ENCODE measurements around the gene PARP6.

Gene PARP6

DNA sequence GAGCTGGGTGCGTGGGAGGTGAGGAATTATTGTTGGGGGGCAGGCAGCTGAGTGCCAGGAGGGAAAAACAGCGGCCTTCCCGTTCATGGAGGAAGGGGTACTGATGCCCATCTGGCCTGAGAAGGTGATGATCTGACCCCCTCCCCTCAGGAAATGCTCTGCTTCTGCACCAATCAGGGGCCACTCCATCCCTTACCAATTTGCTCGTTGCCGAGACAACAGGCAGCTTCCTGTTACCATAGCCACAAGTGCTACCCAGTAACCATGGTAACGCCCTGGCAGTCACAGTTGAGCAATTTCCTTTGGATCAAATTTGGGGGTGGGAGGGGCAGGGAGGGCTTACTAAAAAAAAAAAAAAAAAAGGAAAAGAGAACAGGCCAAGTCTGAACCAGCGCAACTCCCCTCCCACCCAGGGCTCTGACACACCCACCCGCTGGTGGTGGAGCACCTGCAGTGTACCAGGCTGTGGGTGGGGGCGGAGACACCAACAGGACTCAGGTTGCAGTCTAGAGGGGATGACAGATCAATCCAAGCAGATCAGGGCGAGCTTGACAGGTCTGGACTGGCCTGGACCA lies 33.9 kb upstream of the PARP6 start:
- H3K9me3 ChIP-seq (ENCODE audit: control insufficient read depth, low read length) = no peaks in the 10 kb centered on the region
- peak; percentile 21 to 49 (median 29) for DNase-seq
- no peaks in the 10 kb centered on the region for H3K27me3 ChIP-seq (replicated peaks; ENCODE audit: control insufficient read depth, insufficient read depth, low read length, poor library complexity, severe bottlenecking)

DNA sequence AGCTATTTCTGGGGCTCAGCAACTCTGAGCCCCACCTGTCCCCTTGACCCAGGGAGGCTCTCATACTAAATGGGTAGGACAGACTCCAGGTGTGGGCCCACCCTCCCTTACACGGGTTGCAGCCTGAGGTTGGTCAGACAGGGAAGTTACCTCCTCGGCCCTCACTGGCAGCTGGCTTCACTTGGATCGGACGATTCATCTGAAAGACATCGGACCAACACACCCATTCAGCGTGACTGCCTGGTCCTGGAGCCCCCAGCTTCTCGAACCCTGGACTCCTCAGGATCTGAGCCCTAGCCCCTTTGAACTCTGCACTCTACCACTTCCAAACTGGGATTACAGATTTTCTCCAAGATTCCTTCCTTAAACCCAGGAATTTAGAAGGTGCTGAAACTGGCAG lies 32.2 kb upstream of the PARP6 start:
- no peak for DNase-seq
- H3K36me3 ChIP-seq (ENCODE audit: control insufficient read depth, insufficient read depth, low read length) = no peaks in the 10 kb centered on the region
- no peaks in the 10 kb centered on the region for H3K27me3 ChIP-seq (replicated peaks; ENCODE audit: control insufficient read depth, insufficient read depth, low read length, poor library complexity, severe bottlenecking)
- H3K4me3 ChIP-seq (ENCODE audit: insufficient read depth, low read depth, low read length, poor library complexity, severe bottlenecking) = no peak overlapping the region
- no peak overlapping the region for H3K27ac ChIP-seq (ENCODE audit: insufficient read depth, low read length, poor library complexity, severe bottlenecking)
- H3K9me3 ChIP-seq (ENCODE audit: control insufficient read depth, low read length) = no peaks in the 10 kb centered on the region
- H3K4me1 ChIP-seq (ENCODE audit: control insufficient read depth, insufficient read depth, low read length, poor library complexity, severe bottlenecking) = peaks cover 2% of the 10 kb centered on the region

More for the DNA sequence above, 33.9 kb upstream of the PARP6 start:
- Histone ChIP-seq H3K4me3 (ENCODE audit: insufficient read depth, low read depth, low read length, poor library complexity, severe bottlenecking) (no peak overlapping the region), H3K4me1 (ENCODE audit: control insufficient read depth, insufficient read depth, low read length, poor library complexity, severe bottlenecking) (peaks cover 2% of the 10 kb centered on the region), H3K36me3 (ENCODE audit: control insufficient read depth, insufficient read depth, low read length) (no peaks in the 10 kb centered on the region), H3K27ac (ENCODE audit: insufficient read depth, low read length, poor library complexity, severe bottlenecking) (no peak overlapping the region)

GRCh38 chr15:72302955-72303354 lies 30.6 kb upstream of the PARP6 start:
- Histone ChIP-seq H3K9me3 (ENCODE audit: control insufficient read depth, low read length) (no peaks in the 10 kb centered on the region), H3K27ac (ENCODE audit: insufficient read depth, low read length, poor library complexity, severe bottlenecking) (no peak overlapping the region), H3K27me3 (replicated peaks; ENCODE audit: control insufficient read depth, insufficient read depth, low read length, poor library complexity, severe bottlenecking) (no peaks in the 10 kb centered on the region), H3K4me3 (ENCODE audit: insufficient read depth, low read depth, low read length, poor library complexity, severe bottlenecking) (no peak overlapping the region), H3K36me3 (ENCODE audit: control insufficient read depth, insufficient read depth, low read length) (no peaks in the 10 kb centered on the region), H3K4me1 (ENCODE audit: control insufficient read depth, insufficient read depth, low read length, poor library complexity, severe bottlenecking) (peaks cover 2% of the 10 kb centered on the region)
- no peak for DNase-seq

DNA sequence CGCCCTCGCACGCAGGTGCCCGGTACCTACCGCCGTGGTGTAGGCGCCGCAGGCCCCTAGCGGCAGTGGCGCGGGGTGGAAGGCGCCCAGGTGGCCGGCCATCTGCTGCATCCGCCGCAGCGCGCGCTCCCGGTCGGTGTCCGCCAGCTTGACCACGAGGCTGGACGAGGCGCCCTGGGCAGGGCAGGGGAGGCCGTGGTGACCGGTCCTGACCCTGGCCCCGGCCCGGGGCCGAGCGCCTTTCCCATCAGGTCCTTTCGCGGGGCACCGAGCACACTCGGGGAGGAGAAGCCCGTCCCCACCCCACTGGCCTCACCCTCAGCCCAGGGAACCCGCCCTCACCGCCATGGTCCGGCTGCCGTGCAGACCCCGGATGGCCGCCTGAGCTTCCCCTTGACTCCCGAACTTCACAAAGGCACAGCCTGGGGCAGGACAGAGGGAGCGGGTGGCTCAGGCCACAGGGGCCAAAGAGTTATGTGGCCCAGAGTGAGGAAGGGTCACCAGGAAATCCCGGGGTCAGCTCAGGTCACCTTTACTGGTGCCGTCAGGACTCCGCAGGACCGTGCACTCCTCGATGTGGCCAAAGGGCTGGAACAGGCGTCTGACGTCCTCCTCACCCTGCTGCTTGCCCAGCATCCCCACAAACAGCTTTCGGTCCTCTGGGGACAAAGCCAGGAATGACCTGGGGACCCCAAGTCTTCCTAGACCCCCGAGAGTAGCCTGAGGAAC lies 17.4 kb upstream of the PARP6 start:
- Histone ChIP-seq H3K36me3 (ENCODE audit: control insufficient read depth, insufficient read depth, low read length) (no peaks in the 10 kb centered on the region), H3K27me3 (replicated peaks; ENCODE audit: control insufficient read depth, insufficient read depth, low read length, poor library complexity, severe bottlenecking) (no peaks in the 10 kb centered on the region), H3K9me3 (ENCODE audit: control insufficient read depth, low read length) (no peaks in the 10 kb centered on the region), H3K4me3 (ENCODE audit: insufficient read depth, low read depth, low read length, poor library complexity, severe bottlenecking) (no peak overlapping the region), H3K4me1 (ENCODE audit: control insufficient read depth, insufficient read depth, low read length, poor library complexity, severe bottlenecking) (no peaks in the 10 kb centered on the region), H3K27ac (ENCODE audit: insufficient read depth, low read length, poor library complexity, severe bottlenecking) (no peak overlapping the region)
- no peak for DNase-seq

DNA sequence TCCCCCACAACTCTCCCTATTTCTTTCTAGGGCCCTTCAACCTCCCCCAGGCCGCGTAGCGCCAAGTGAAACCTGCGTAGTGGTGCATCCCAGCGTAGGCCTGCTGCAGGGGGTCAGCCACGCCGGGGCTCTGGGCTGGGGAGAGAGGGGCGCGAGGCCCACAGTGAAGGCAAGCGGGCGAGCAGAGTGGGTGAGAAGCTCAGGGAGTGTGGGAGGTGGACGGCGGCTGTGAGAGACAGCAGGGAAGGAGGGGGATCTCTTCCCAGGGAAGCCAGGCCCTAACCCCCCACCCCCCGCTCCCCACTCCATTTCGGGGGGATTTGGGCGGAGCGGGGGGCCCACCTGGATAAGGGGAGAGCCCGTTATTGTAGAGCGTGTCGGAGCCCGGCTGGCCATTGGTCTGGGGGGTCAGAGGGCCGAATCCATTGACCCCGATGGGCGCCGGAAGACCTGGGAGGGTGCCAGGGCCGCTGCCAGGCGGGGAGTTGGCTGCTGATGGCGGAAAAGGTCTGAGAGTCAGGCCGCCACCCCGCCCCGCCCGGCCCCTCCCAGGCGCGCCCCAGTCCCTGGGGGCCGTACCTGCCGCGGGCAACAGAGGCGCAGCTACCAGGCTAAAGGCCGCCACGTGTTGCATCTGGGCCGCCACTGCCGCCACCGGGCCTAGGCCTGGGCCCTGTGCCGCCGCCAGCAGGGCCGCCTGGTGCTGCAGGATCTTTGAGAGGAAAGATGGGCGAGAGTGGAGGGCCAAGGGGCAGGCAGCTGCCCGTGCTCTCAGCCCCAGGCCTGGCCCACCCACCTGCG lies 16.6 kb upstream of the PARP6 start:
- Histone ChIP-seq H3K27me3 (replicated peaks; ENCODE audit: control insufficient read depth, insufficient read depth, low read length, poor library complexity, severe bottlenecking) (no peaks in the 10 kb centered on the region), H3K27ac (ENCODE audit: insufficient read depth, low read length, poor library complexity, severe bottlenecking) (no peak overlapping the region), H3K9me3 (ENCODE audit: control insufficient read depth, low read length) (no peaks in the 10 kb centered on the region), H3K36me3 (ENCODE audit: control insufficient read depth, insufficient read depth, low read length) (no peaks in the 10 kb centered on the region), H3K4me3 (ENCODE audit: insufficient read depth, low read depth, low read length, poor library complexity, severe bottlenecking) (no peak overlapping the region), H3K4me1 (ENCODE audit: control insufficient read depth, insufficient read depth, low read length, poor library complexity, severe bottlenecking) (no peaks in the 10 kb centered on the region)
- no peak for DNase-seq

DNA sequence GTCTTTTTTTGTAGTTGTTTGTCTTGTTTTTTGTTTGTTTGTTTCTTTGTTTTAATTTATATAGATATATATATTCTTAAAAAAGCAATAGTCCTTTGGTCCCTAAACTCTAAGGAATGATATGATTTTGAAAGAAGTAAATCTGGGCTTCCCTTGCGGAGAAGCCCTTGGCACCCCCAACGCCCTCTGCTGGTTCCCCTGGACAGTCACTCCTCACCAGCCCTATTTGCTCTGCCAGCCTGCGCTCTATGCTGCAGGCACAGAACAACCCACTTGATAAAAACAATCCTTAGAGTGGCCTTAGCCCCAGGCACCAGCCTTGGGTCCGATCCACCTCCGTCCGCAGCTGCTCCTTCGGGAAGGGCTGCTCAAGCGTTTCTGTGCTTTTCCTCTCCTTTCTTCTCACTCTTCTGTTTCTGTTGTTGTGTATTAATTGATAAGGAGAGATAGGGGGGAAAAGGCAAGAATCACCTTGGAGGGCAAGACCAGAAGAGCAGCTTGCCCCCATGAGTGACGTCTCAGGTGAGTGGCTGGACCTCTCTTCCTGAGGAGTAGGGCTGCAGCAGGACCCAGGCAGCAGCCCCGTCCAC lies 13.7 kb upstream of the PARP6 start:
- Histone ChIP-seq H3K4me3 (ENCODE audit: insufficient read depth, low read depth, low read length, poor library complexity, severe bottlenecking) (no peak overlapping the region), H3K36me3 (ENCODE audit: control insufficient read depth, insufficient read depth, low read length) (no peaks in the 10 kb centered on the region), H3K9me3 (ENCODE audit: control insufficient read depth, low read length) (no peaks in the 10 kb centered on the region), H3K4me1 (ENCODE audit: control insufficient read depth, insufficient read depth, low read length, poor library complexity, severe bottlenecking) (no peaks in the 10 kb centered on the region), H3K27ac (ENCODE audit: insufficient read depth, low read length, poor library complexity, severe bottlenecking) (no peak overlapping the region), H3K27me3 (replicated peaks; ENCODE audit: control insufficient read depth, insufficient read depth, low read length, poor library complexity, severe bottlenecking) (no peaks in the 10 kb centered on the region)
- DNase-seq = peak in 2 of 3 donors; percentile 6 to 27

GRCh38 chr15:72285402-72285801 lies 13.0 kb upstream of the PARP6 start:
- no peak for DNase-seq
- no peaks in the 10 kb centered on the region for H3K27me3 ChIP-seq (replicated peaks; ENCODE audit: control insufficient read depth, insufficient read depth, low read length, poor library complexity, severe bottlenecking)

GRCh38 chr15:72284781-72285180 lies 12.4 kb upstream of the PARP6 start:
- no peak overlapping the region for H3K4me3 ChIP-seq (ENCODE audit: insufficient read depth, low read depth, low read length, poor library complexity, severe bottlenecking)
- no peaks in the 10 kb centered on the region for H3K9me3 ChIP-seq (ENCODE audit: control insufficient read depth, low read length)
- H3K27me3 ChIP-seq (replicated peaks; ENCODE audit: control insufficient read depth, insufficient read depth, low read length, poor library complexity, severe bottlenecking) = no peaks in the 10 kb centered on the region
- H3K4me1 ChIP-seq (ENCODE audit: control insufficient read depth, insufficient read depth, low read length, poor library complexity, severe bottlenecking) = no peaks in the 10 kb centered on the region
- H3K27ac ChIP-seq (ENCODE audit: insufficient read depth, low read length, poor library complexity, severe bottlenecking) = no peak overlapping the region
- no peaks in the 10 kb centered on the region for H3K36me3 ChIP-seq (ENCODE audit: control insufficient read depth, insufficient read depth, low read length)
- DNase-seq = no peak

More at GRCh38 chr15:72285402-72285801, 13.0 kb upstream of the PARP6 start:
- Histone ChIP-seq H3K4me1 (ENCODE audit: control insufficient read depth, insufficient read depth, low read length, poor library complexity, severe bottlenecking) (no peaks in the 10 kb centered on the region), H3K27ac (ENCODE audit: insufficient read depth, low read length, poor library complexity, severe bottlenecking) (no peak overlapping the region), H3K4me3 (ENCODE audit: insufficient read depth, low read depth, low read length, poor library complexity, severe bottlenecking) (no peak overlapping the region), H3K9me3 (ENCODE audit: control insufficient read depth, low read length) (no peaks in the 10 kb centered on the region), H3K36me3 (ENCODE audit: control insufficient read depth, insufficient read depth, low read length) (no peaks in the 10 kb centered on the region)

DNA sequence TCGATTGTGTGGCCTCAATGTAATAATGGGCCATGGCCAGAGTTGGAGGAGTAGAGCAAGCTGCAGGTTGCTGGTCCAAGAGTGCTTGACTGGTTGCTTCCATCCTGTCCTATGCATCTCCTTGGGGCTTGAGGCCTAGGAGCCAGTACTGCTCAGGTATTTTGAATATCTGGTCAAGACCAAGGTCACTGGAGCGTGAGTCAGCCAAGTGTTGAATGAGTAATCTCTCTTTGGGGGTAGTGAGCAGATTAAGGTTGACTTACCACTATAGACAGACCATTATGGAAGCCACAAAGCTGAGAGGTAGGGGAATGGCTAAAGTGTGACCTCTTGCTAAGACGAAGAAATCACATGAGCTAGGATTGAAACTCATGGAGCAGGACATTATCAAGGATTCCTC lies 9.4 kb upstream of the PARP6 start:
- Histone ChIP-seq H3K27ac (ENCODE audit: insufficient read depth, low read length, poor library complexity, severe bottlenecking) (no peak overlapping the region), H3K4me1 (ENCODE audit: control insufficient read depth, insufficient read depth, low read length, poor library complexity, severe bottlenecking) (no peaks in the 10 kb centered on the region), H3K4me3 (ENCODE audit: insufficient read depth, low read depth, low read length, poor library complexity, severe bottlenecking) (no peak overlapping the region), H3K36me3 (ENCODE audit: control insufficient read depth, insufficient read depth, low read length) (no peaks in the 10 kb centered on the region), H3K9me3 (ENCODE audit: control insufficient read depth, low read length) (no peaks in the 10 kb centered on the region), H3K27me3 (replicated peaks; ENCODE audit: control insufficient read depth, insufficient read depth, low read length, poor library complexity, severe bottlenecking) (no peaks in the 10 kb centered on the region)
- DNase-seq = no peak

DNA sequence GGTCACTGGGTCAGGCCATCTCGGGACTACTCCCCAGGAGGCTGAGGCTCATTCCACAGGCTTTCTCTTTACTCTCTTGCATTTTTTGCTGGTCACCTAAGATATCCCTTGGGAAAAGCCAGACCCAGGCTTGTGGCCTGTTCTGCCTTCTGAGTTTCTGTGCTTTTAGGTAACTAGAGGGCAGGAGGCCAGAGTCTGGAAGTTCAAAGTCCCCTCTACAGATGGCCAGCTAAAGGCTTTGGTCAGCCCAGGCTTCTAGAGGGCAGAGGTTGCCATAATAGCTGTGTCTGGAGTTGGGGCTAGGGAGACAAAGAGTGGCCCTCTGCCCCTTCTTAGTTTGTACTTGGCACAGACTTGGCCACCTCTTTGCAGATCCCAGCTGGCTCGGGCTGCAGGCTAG lies 8.4 kb upstream of the PARP6 start:
- H3K27me3 ChIP-seq (replicated peaks; ENCODE audit: control insufficient read depth, insufficient read depth, low read length, poor library complexity, severe bottlenecking) = no peaks in the 10 kb centered on the region
- no peaks in the 10 kb centered on the region for H3K36me3 ChIP-seq (ENCODE audit: control insufficient read depth, insufficient read depth, low read length)
- DNase-seq = no peak
- H3K4me3 ChIP-seq (ENCODE audit: insufficient read depth, low read depth, low read length, poor library complexity, severe bottlenecking) = no peak overlapping the region
- no peaks in the 10 kb centered on the region for H3K4me1 ChIP-seq (ENCODE audit: control insufficient read depth, insufficient read depth, low read length, poor library complexity, severe bottlenecking)
- no peak overlapping the region for H3K27ac ChIP-seq (ENCODE audit: insufficient read depth, low read length, poor library complexity, severe bottlenecking)
- no peaks in the 10 kb centered on the region for H3K9me3 ChIP-seq (ENCODE audit: control insufficient read depth, low read length)

Measured in effector memory CD4-positive, alpha-beta T cell (primary cell).